Vagina (tissue), 2 donors: ENCODE results near the gene MBTPS1. TPM values are rescaled to one million over a fixed set of nuclear protein-coding genes. Genes with fewer than 3 reads are reported as not detected.

Source experiments
- DNase-seq, 2 donors: peaks; one replicate each; pipeline ENCODE4 v3.0.0-alpha.2; 2017; ENCODE audit errors: extremely low spot score in 2 of 2
- H3K27ac ChIP-seq: fragments of 200-600 bp; sonication (generic); one replicate; pipeline ENCODE4 v1.5.1; 2019
- H3K27me3 ChIP-seq: fragments of 200-600 bp; sonication (generic); one replicate; pipeline ENCODE4 v1.5.1; 2019
- H3K36me3 ChIP-seq, 2 donors: fragments of 200-600 bp; sonication (generic); one replicate each; pipeline ENCODE4 v1.5.1; 2017 to 2019
- H3K4me1 ChIP-seq: fragments of 200-600 bp; sonication (generic); one replicate; pipeline ENCODE4 v1.5.1; 2019
- H3K4me3 ChIP-seq, 2 donors: fragments of 200-600 bp; sonication (generic); 1 replicate in 1 of 2; 2 replicates in 1 of 2; pipeline ENCODE4 v1.5.1; 2016 to 2019
- H3K9me3 ChIP-seq: fragments of 200-600 bp; sonication (generic); one replicate; pipeline ENCODE4 v1.5.1; 2019
- CTCF ChIP-seq, 3 experiments: fragments of 450-650 bp in 2 of 3; fragments of 200-600 bp in 1 of 3; sonication (generic) in 1 of 3; IDR thresholded peaks; one replicate each; pipeline ENCODE4 v1.5.1; 2017 to 2019; ENCODE audit warnings: antibody characterized with exemption in 3 of 3, mild to moderate bottlenecking in 2 of 3, moderate library complexity in 2 of 3
- POLR2A ChIP-seq, 2 donors: fragments of 450-650 bp; IDR thresholded peaks; one replicate each; pipeline ENCODE4 v1.6.1; 2017; ENCODE audit warnings: antibody characterized with exemption in 2 of 2, mild to moderate bottlenecking in 2 of 2, moderate library complexity in 2 of 2
- POLR2AphosphoS5 ChIP-seq, 2 donors: sonication (generic); formaldehyde crosslinking; IDR thresholded peaks; one replicate each; pipeline ENCODE4 v1.9.0; 2017; ENCODE audit warnings: antibody characterized with exemption in 2 of 2, mild to moderate bottlenecking in 2 of 2, low read depth in 1 of 2; ENCODE audit not compliant: insufficient read depth in 1 of 2
- intact Hi-C: fragments of 100-400 bp; cut with DNase I; formaldehyde crosslinking; loops from one replicate; pipeline ENCODE4 v1.15.1; 2023
- total RNA-seq: library from RNA; depleted of rRNA; stranded (reverse); fragments of >200 nt; gene quantifications from one replicate; pipeline ENCODE4 v1.2.3, GENCODE V29; 2016

MBTPS1 gene
- total RNA-seq, 1 donor from 2014 or later, result 71.0 TPM

GRCh38 chr16:84159007-84159406 is 42.3 kb upstream of the MBTPS1 start:
- DNase-seq, result no peak
- no peak overlapping the region for H3K27ac ChIP-seq
- no peaks in the 10 kb centered on the region for H3K4me1 ChIP-seq
- no peaks in the 10 kb centered on the region for H3K9me3 ChIP-seq
- H3K27me3 ChIP-seq, result no peaks in the 10 kb centered on the region
- intact Hi-C loops, result no loop called here
- no peak overlapping the region for H3K4me3 ChIP-seq
- no peaks in the 10 kb centered on the region for H3K36me3 ChIP-seq
- no peak for TF ChIP-seq POLR2AphosphoS5 (IDR thresholded peaks at IDR 0.05; ENCODE audit: insufficient read depth in 1 of 2, low read depth in 1 of 2)
- no peak for TF ChIP-seq CTCF (IDR thresholded peaks at IDR 0.05)
- no peak for TF ChIP-seq POLR2A (IDR thresholded peaks at IDR 0.05)

- TF ChIP-seq POLR2AphosphoS5 (IDR thresholded peaks at IDR 0.05; ENCODE audit: insufficient read depth in 1 of 2, low read depth in 1 of 2) (no peak), POLR2A (IDR thresholded peaks at IDR 0.05) (no peak), CTCF (IDR thresholded peaks at IDR 0.05) (no peak)
These were observed 39.6 kb upstream of the MBTPS1 start for GRCh38 chr16:84156342-84156784.

GRCh38 chr16:84155771-84156170 is 39.0 kb upstream of the MBTPS1 start:
- H3K9me3 ChIP-seq, result no peaks in the 10 kb centered on the region
- intact Hi-C loops, result no loop called here
- H3K4me3 ChIP-seq, result no peak overlapping the region
- H3K36me3 ChIP-seq, result no peaks in the 10 kb centered on the region
- H3K27ac ChIP-seq, result no peak overlapping the region
- no peaks in the 10 kb centered on the region for H3K27me3 ChIP-seq
- no peaks in the 10 kb centered on the region for H3K4me1 ChIP-seq
- DNase-seq, result no peak
- no peak for TF ChIP-seq POLR2AphosphoS5 (IDR thresholded peaks at IDR 0.05; ENCODE audit: insufficient read depth in 1 of 2, low read depth in 1 of 2)
- no peak for TF ChIP-seq POLR2A (IDR thresholded peaks at IDR 0.05)
- TF ChIP-seq CTCF (IDR thresholded peaks at IDR 0.05), result no peak

More at GRCh38 chr16:84156342-84156784, 39.6 kb upstream of the MBTPS1 start:
- Histone ChIP-seq H3K9me3 (no peaks in the 10 kb centered on the region), H3K27me3 (no peaks in the 10 kb centered on the region), H3K27ac (no peak overlapping the region), H3K36me3 (no peaks in the 10 kb centered on the region), H3K4me3 (no peak overlapping the region), H3K4me1 (no peaks in the 10 kb centered on the region)
- intact Hi-C loops, result no loop called here
- DNase-seq, result no peak

- Histone ChIP-seq H3K9me3 (no peaks in the 10 kb centered on the region), H3K4me3 (no peak overlapping the region), H3K4me1 (no peaks in the 10 kb centered on the region), H3K36me3 (no peaks in the 10 kb centered on the region), H3K27ac (no peak overlapping the region), H3K27me3 (no peaks in the 10 kb centered on the region)
- no peak for TF ChIP-seq POLR2AphosphoS5 (IDR thresholded peaks at IDR 0.05; ENCODE audit: insufficient read depth in 1 of 2, low read depth in 1 of 2)
- no peak for TF ChIP-seq POLR2A (IDR thresholded peaks at IDR 0.05)
- TF ChIP-seq CTCF (IDR thresholded peaks at IDR 0.05), result no peak
- DNase-seq, result no peak
- intact Hi-C loops, result no loop called here
These were observed 38.5 kb upstream of the MBTPS1 start for GRCh38 chr16:84155226-84155625.

GRCh38 chr16:84153660-84154214 is 37.0 kb upstream of the MBTPS1 start:
- Histone ChIP-seq H3K27ac (no peak overlapping the region), H3K9me3 (no peaks in the 10 kb centered on the region), H3K4me3 (no peak overlapping the region), H3K36me3 (no peaks in the 10 kb centered on the region), H3K27me3 (no peaks in the 10 kb centered on the region), H3K4me1 (no peaks in the 10 kb centered on the region)
- intact Hi-C loops, result no loop called here
- DNase-seq, result no peak
- TF ChIP-seq POLR2A (IDR thresholded peaks at IDR 0.05), result no peak
- TF ChIP-seq CTCF (IDR thresholded peaks at IDR 0.05), result no peak
